ENCODE results near the gene MNX1. TPM values are rescaled to one million over a fixed set of nuclear protein-coding genes. Genes with fewer than 3 reads are reported as not detected.

Gene MNX1
- not detected in 2 replicates for total RNA-seq

DNA sequence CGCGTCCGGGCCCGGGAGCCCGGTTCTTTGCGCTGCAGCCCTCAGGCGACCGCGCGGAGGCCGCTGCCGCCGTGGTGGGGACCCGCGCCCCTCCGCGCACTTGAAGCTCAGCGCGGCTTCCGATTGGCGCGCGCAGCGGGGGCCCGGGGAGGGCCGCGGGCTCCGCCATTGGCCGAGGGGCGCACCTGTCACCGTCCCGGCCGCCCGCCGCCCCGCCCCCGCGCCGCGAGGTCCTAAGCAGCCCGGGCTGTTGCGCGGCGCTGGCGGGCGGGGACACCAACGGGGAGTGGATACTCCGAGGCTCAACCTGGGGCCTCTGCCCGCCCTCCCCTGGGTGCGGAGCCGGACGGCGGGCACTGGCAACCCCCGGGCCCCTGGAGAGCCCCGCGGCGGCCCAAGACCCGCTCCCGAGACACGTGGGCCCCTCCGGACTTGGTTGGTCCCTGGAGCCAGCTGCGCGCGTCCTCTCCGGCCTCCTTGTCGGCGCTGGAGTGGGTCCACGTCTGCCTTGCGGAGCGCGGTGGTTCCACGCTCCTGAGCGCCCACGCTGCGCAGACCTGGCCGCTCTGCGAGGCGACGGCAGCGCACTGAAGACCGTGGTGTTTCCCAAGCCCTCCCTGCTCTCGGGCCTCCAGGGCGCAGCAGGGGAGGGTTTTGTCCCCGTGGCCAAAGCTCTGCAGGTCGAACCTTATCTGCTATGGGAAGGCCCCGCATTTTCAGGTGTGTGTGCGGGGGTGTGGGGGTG lies at the start of gene MNX1:
MNX1 (minus strand) TSS at position 76 of the 745 bp plus-strand sequence. CDS start 313 bp downstream, outside the sequence.

Other genes starting within 250 kb of the MNX1 start
- 33.1 and 37.4 TPM in 2 replicates for gene LMBR1, start 117.5 kb downstream of the MNX1 start, total RNA-seq
- gene NOM1, start 61.0 kb downstream of the MNX1 start, total RNA-seq: 6.3 and 9.3 TPM in 2 replicates
- gene UBE3C, start 128.3 kb upstream of the MNX1 start, total RNA-seq: 44.9 and 60.8 TPM in 2 replicates

All from epithelial cell of alveolus of lung (primary cell).